Neural crest cell (in vitro differentiated cells): ENCODE results near the gene GABRR3. TPM values are rescaled to one million over a fixed set of nuclear protein-coding genes. Genes with fewer than 3 reads are reported as not detected.

Experiments
- DNase-seq: peaks from one replicate; pipeline ENCODE4 v3.0.0; 2021; ENCODE audit warnings: low read depth, mixed read lengths, low spot score
- H3K27ac Mint-ChIP-seq: one replicate; pipeline ENCODE4 v1.8.0; 2021; ENCODE audit warnings: mild to moderate bottlenecking, mixed read lengths; ENCODE audit not compliant: unreplicated experiment
- H3K27me3 Mint-ChIP-seq: 2 replicates; pipeline ENCODE4 v1.8.0; 2021; ENCODE audit warnings: low read depth, mild to moderate bottlenecking, mixed read lengths
- H3K36me3 Mint-ChIP-seq: 2 replicates; pipeline ENCODE4 v1.8.0; 2021; ENCODE audit warnings: low read depth, mild to moderate bottlenecking, mixed read lengths
- H3K4me1 Mint-ChIP-seq: 2 replicates; pipeline ENCODE4 v1.8.0; 2021; ENCODE audit warnings: mixed read lengths
- H3K4me3 Mint-ChIP-seq: one replicate; pipeline ENCODE4 v1.8.0; 2021; ENCODE audit warnings: mild to moderate bottlenecking, mixed read lengths
- H3K9me3 Mint-ChIP-seq: 2 replicates; pipeline ENCODE4 v1.8.0; 2021; ENCODE audit warnings: mixed read lengths
- total RNA-seq: library from RNA; stranded (reverse); gene quantifications from 2 replicates; pipeline ENCODE4 v1.2.1, GENCODE V29; 2021
- TF ChIP-seq, protein P1 (sequence below): fragments of 200-600 bp; sonication (generic); conservative IDR thresholded peaks from 2 replicates; pipeline ENCODE4 v1.5.0; 2021; ENCODE audit warnings: antibody characterized with exemption, mild to moderate bottlenecking

GABRR3 gene
- total RNA-seq, 1 donor from 2014 or later: not detected

DNA sequence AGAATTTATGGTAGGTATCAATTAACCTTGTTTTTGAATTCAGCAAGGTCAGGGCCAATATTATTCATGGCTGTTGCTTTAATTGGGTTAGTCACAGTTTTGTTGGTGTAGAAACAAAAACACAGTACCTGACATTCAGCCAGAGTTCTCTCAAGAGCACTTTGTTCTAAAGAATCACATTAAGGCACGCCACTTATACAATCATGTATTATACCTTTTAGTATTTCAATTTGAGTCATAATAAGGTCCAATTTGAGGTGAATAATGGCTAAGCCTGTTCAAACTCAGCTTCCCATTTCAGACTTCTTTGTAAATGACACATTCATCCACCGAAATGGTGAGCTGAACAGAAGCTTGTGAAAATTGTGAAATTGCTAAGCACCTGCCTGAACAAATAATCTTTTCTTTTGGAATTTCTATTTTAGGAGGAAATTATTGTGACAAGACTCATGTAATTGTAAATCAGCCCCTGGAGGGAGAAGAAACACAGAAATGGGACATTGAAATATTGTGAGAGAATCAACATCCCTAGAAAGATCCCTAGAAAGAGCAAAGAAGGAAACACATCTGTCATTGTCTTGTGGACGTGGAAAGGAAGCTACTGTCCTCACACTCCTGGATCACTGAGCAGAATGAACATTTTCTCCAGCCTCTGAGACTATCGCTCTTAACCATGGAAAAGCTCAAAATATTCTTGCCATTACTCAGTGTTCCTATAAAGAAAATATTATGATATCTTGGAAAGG lies 92.1 kb downstream of the GABRR3 start:
- H3K9me3 Mint-ChIP-seq: no peaks in the 10 kb centered on the region
- peaks cover 5% of the 10 kb centered on the region for H3K4me1 Mint-ChIP-seq
- H3K4me3 Mint-ChIP-seq: no peak overlapping the region
- no peaks in the 10 kb centered on the region for H3K27me3 Mint-ChIP-seq
- no peak overlapping the region for H3K27ac Mint-ChIP-seq
- peaks cover 8% of the 10 kb centered on the region for H3K36me3 Mint-ChIP-seq
- no peak for DNase-seq
- TF ChIP-seq, protein P1, sequence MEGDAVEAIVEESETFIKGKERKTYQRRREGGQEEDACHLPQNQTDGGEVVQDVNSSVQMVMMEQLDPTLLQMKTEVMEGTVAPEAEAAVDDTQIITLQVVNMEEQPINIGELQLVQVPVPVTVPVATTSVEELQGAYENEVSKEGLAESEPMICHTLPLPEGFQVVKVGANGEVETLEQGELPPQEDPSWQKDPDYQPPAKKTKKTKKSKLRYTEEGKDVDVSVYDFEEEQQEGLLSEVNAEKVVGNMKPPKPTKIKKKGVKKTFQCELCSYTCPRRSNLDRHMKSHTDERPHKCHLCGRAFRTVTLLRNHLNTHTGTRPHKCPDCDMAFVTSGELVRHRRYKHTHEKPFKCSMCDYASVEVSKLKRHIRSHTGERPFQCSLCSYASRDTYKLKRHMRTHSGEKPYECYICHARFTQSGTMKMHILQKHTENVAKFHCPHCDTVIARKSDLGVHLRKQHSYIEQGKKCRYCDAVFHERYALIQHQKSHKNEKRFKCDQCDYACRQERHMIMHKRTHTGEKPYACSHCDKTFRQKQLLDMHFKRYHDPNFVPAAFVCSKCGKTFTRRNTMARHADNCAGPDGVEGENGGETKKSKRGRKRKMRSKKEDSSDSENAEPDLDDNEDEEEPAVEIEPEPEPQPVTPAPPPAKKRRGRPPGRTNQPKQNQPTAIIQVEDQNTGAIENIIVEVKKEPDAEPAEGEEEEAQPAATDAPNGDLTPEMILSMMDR: no peak

DNA sequence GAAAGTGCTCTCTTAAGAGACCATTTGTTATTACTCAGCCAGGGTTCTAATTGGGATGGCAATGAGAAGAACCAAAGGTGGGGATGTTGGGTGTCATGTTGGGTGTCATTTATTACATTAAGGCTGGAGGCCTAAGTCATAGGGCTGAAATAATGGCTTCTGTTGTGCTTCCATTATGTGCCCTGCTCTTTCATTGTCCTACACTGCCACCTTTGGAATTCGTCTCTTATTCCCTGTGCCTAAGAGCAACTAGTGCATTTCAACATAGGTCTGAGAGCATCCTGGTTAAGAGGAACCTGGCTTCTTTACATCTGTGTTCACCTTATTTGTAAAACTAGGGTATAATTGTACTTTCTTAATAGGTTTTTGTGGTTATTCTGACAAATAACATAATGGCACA lies 95.1 kb downstream of the GABRR3 start:
- Mint-ChIP-seq H3K4me1 (peaks cover 5% of the 10 kb centered on the region), H3K4me3 (no peak overlapping the region), H3K27me3 (no peaks in the 10 kb centered on the region), H3K36me3 (peaks cover 11% of the 10 kb centered on the region), H3K9me3 (no peaks in the 10 kb centered on the region), H3K27ac (peak overlapping the region; percentile 58)
- DNase-seq: no peak
- TF ChIP-seq, protein P1: no peak

- H3K36me3 Mint-ChIP-seq: peaks cover 11% of the 10 kb centered on the region
- no peak overlapping the region for H3K4me3 Mint-ChIP-seq
- H3K4me1 Mint-ChIP-seq: peaks cover 5% of the 10 kb centered on the region
- DNase-seq: no peak
- H3K9me3 Mint-ChIP-seq: no peaks in the 10 kb centered on the region
- TF ChIP-seq, protein P1: no peak
- no peak overlapping the region for H3K27ac Mint-ChIP-seq
- no peaks in the 10 kb centered on the region for H3K27me3 Mint-ChIP-seq
These were observed 95.7 kb downstream of the GABRR3 start for GRCh38 chr3:97939401-97939800.

DNA sequence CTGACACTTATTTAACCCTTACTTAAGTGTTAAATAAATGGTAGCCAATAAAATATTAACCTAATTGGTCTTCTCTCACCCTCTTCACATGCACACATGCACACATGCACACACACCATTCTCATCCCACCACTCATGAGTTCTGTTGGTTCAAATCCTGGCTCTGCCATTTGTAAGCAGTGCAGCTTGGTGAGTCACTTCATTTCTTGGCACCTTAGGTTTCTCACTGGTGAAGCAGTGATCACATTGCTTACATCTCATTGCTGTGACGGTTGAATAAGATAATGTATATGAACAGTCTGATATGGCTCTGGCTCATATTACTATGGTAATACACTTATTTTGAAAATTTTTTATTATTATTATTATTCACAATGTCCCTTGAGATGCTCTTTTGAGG lies 96.7 kb downstream of the GABRR3 start:
- Mint-ChIP-seq H3K27ac (no peak overlapping the region), H3K27me3 (no peaks in the 10 kb centered on the region), H3K4me3 (no peak overlapping the region), H3K36me3 (peaks cover 11% of the 10 kb centered on the region), H3K9me3 (no peaks in the 10 kb centered on the region), H3K4me1 (peaks cover 5% of the 10 kb centered on the region)
- TF ChIP-seq, protein P1: no peak
- DNase-seq: no peak

- H3K4me1 Mint-ChIP-seq: no peaks in the 10 kb centered on the region
- no peak overlapping the region for H3K4me3 Mint-ChIP-seq
- peaks cover 7% of the 10 kb centered on the region for H3K36me3 Mint-ChIP-seq
These were observed 97.9 kb downstream of the GABRR3 start for GRCh38 chr3:97937205-97937604.

More at GRCh38 chr3:97937205-97937604, 97.9 kb downstream of the GABRR3 start:
- DNase-seq: no peak
- H3K27ac Mint-ChIP-seq: no peak overlapping the region
- no peaks in the 10 kb centered on the region for H3K27me3 Mint-ChIP-seq
- H3K9me3 Mint-ChIP-seq: no peaks in the 10 kb centered on the region
- TF ChIP-seq, protein P1: no peak
